AG09309 (cell line): ENCODE measurements around the gene KNDC1.

Experiments
- DNase-seq: peaks from one replicate; pipeline ENCODE4 v3.0.0-alpha.2; 2010; ENCODE audit warnings: low read depth
- H3K4me3 ChIP-seq: 2 replicates; pipeline ENCODE4 v1.5.1; 2011; ENCODE audit warnings: mild to moderate bottlenecking, low read depth, low read length, moderate library complexity; ENCODE audit not compliant: control insufficient read depth
- CTCF ChIP-seq: IDR thresholded peaks from 2 replicates; pipeline ENCODE4 v1.5.1; 2011; ENCODE audit warnings: mild to moderate bottlenecking, low read depth, low read length, inconsistent platforms; ENCODE audit not compliant: insufficient read depth, control insufficient read depth; ENCODE audit errors: missing control alignments

The KNDC1 gene

GRCh38 chr10:133270773-133271297 lies 110.8 kb downstream of the KNDC1 start:
- no peak overlapping the region for H3K4me3 ChIP-seq
- no peak for TF ChIP-seq CTCF
- no peak for DNase-seq

- H3K4me3 ChIP-seq: no peak overlapping the region
- no peak for TF ChIP-seq CTCF
- no peak for DNase-seq
These were observed 111.7 kb downstream of the KNDC1 start for GRCh38 chr10:133271521-133272300.

- no peak for DNase-seq
- TF ChIP-seq CTCF: no peak
- H3K4me3 ChIP-seq: no peak overlapping the region
These were observed 112.4 kb downstream of the KNDC1 start for GRCh38 chr10:133272301-133272963.

GRCh38 chr10:133272964-133273420 lies 113.0 kb downstream of the KNDC1 start:
- no peak overlapping the region for H3K4me3 ChIP-seq
- no peak for TF ChIP-seq CTCF
- DNase-seq: no peak

GRCh38 chr10:133273534-133274143 lies 113.6 kb downstream of the KNDC1 start:
- TF ChIP-seq CTCF: no peak
- no peak for DNase-seq
- no peak overlapping the region for H3K4me3 ChIP-seq

GRCh38 chr10:133274751-133275683 lies 115.0 kb downstream of the KNDC1 start:
- H3K4me3 ChIP-seq: no peak overlapping the region
- no peak for DNase-seq
- TF ChIP-seq CTCF: no peak
